Ovary (tissue), 9 donors: ENCODE data around the gene PLCL1. TPM values are rescaled to one million over a fixed set of nuclear protein-coding genes. Genes with fewer than 3 reads are reported as not detected.

ENCODE experiments used
- DNase-seq, 5 donors: peaks; one replicate each; pipeline ENCODE4 v3.0.0-alpha.2; 2019 to 2020
- H3K27ac ChIP-seq, 2 donors: fragments of 200-600 bp; one replicate each; pipeline versions ENCODE4 v1.5.1 to v1.8.0; 2019 to 2022
- H3K27me3 ChIP-seq: fragments of 200-600 bp; one replicate; pipeline ENCODE4 v1.8.0; 2022
- H3K36me3 ChIP-seq: fragments of 200-600 bp; sonication (generic); one replicate; pipeline ENCODE4 v1.5.1; 2019
- H3K4me1 ChIP-seq: one replicate; pipeline ENCODE4 v1.8.1; 2013; ENCODE audit warnings: mild to moderate bottlenecking, moderate library complexity; ENCODE audit not compliant: insufficient read depth
- H3K4me3 ChIP-seq: fragments of 200-600 bp; sonication (generic); one replicate; pipeline ENCODE4 v1.5.1; 2017
- H3K9me3 ChIP-seq, 2 donors: fragments of 200-600 bp in 1 of 2; sonication (generic) in 1 of 2; one replicate each; pipeline versions ENCODE4 v1.5.1 to v1.8.1; 2013 to 2019; ENCODE audit warnings: mild to moderate bottlenecking in 1 of 2, moderate library complexity in 1 of 2
- EP300 ChIP-seq: sonication (generic); formaldehyde crosslinking; IDR thresholded peaks from one replicate; pipeline ENCODE4 v1.6.1; 2017; ENCODE audit warnings: antibody characterized with exemption
- POLR2A ChIP-seq: fragments of 450-650 bp; IDR thresholded peaks from one replicate; pipeline ENCODE4 v1.6.1; 2017; ENCODE audit warnings: antibody characterized with exemption, mild to moderate bottlenecking, moderate library complexity
- WGBS, 3 donors: extraction: QIAGEN DNeasy Blood & Tissue Kit in 1 of 3; methylation state at CpG; one replicate each; pipeline versions ENCODE4 v1.1.5 to v1.1.7; 2013 to 2017; 5-methylcytosine and 5-hydroxymethylcytosine counted together
- intact Hi-C, 4 donors: fragments of 100-400 bp; cut with DNase I; formaldehyde crosslinking; loops; one replicate each; pipeline versions ENCODE4 v1.11.0 to v1.15.1; 2022 to 2023
- polyA plus RNA-seq, 2 donors: library from polyadenylated mRNA; stranded (reverse); fragments of 200-250 nt in 1 of 2; fragments of 350-450 nt in 1 of 2; fragmentation: Illumina TruSeq in 1 of 2; extraction: RNeasy Lipid Tissue Mini Kit (QIAGEN cat#74804) in 1 of 2; gene quantifications; one replicate each; pipeline ENCODE4 v1.2.3, GENCODE V29; 2013 to 2014
- total RNA-seq, 7 donors: library from RNA; depleted of rRNA in 2 of 7; stranded (reverse); fragments of >200 nt in 2 of 7; fragmentation: NEBNext Ultra II Directional in 3 of 7; extraction: Animal tissue kit (Norgen Biotek cat#: 25700) in 3 of 7; gene quantifications; one replicate each; pipeline versions ENCODE4 v1.1.0 to v1.2.4, GENCODE V29; 2016 to 2023
- TF ChIP-seq, protein P1 (sequence below), 3 donors: fragments of 450-650 bp in 2 of 3; fragments of 200-600 bp in 1 of 3; IDR thresholded peaks; one replicate each; pipeline versions ENCODE4 v1.5.1 to v1.8.0; 2016 to 2022; ENCODE audit warnings: antibody characterized with exemption in 3 of 3, mild to moderate bottlenecking in 1 of 3
- donor health status: DM: no; HTN: no; CAD: no; lungs with moderate emphysema.
- donor health status: DM: no; HTN: no; CAD: no.
- donor health status: Bipolar disorder and iron deficiency.
- donor health status: DM: yes; HTN: yes; CAD: no.
- donor health status: DM: no; HTN: no; CAD: no.
- donor health status: DM: yes; HTN: yes; CAD: no.

Gene PLCL1
- total and polyA plus RNA-seq, 9 donors: 8.4 to 17.9 (median 11.1) TPM

DNA sequence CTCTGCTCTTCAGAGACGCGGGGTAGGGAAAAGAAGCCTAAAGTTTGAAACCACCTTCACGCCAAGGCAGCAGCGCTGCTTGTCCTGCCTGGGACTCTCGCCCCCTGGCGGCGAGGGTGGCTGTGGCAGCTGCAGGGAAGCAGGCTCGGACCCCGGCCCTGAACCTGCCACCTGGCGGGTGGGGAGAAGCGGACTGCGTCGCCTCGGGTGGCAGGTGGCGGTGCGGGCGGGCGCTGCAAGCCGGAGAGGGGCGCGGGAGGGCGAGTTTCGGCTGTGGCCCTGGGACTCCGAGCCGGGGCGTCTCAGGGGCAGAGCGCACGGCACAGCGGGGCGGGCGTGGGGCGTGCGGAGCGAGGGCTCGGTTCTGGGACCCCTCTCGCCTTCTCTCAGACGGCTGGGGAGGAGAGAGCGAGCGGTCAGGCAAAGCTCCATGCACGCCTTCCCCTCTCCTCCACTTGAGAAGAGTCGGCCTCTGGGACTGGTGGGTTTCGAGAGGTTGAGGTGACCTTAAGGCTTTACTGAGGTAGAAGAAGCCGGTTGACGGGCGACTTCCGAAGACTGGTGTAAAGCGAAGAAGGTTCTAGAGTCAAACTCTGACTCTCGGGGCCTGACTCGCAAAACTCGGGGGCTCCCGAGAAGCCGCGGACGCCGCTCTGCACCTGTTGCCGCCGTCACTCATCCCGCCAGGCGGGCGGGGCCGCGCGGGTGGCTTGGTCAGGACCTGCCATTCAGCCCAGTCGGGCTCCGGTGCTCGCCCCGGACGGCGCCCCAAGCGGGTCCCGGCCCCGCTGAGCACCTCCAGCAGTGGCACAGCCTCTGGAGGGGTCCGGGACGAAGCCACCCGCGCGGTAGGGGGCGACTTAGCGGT lies 18.1 kb upstream of the PLCL1 start:
- H3K4me3 ChIP-seq: peak overlapping the region; percentile 32
- H3K27ac ChIP-seq: no peak overlapping the region
- no peak for DNase-seq
- no peaks in the 10 kb centered on the region for H3K36me3 ChIP-seq
- H3K9me3 ChIP-seq: no peaks in the 10 kb centered on the region
- H3K4me1 ChIP-seq: peaks cover 5% of the 10 kb centered on the region
- TF ChIP-seq, protein P1, sequence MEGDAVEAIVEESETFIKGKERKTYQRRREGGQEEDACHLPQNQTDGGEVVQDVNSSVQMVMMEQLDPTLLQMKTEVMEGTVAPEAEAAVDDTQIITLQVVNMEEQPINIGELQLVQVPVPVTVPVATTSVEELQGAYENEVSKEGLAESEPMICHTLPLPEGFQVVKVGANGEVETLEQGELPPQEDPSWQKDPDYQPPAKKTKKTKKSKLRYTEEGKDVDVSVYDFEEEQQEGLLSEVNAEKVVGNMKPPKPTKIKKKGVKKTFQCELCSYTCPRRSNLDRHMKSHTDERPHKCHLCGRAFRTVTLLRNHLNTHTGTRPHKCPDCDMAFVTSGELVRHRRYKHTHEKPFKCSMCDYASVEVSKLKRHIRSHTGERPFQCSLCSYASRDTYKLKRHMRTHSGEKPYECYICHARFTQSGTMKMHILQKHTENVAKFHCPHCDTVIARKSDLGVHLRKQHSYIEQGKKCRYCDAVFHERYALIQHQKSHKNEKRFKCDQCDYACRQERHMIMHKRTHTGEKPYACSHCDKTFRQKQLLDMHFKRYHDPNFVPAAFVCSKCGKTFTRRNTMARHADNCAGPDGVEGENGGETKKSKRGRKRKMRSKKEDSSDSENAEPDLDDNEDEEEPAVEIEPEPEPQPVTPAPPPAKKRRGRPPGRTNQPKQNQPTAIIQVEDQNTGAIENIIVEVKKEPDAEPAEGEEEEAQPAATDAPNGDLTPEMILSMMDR (IDR thresholded peaks at IDR 0.05): no peak
- TF ChIP-seq POLR2A: no peak
- TF ChIP-seq EP300: no peak
- no peaks in the 10 kb centered on the region for H3K27me3 ChIP-seq
- WGBS, 3 donors: 5 to 7% (median 6%) methylated on average over 67 to 79 of the region's 79 CpGs
- intact Hi-C loops: no loop called here

DNA sequence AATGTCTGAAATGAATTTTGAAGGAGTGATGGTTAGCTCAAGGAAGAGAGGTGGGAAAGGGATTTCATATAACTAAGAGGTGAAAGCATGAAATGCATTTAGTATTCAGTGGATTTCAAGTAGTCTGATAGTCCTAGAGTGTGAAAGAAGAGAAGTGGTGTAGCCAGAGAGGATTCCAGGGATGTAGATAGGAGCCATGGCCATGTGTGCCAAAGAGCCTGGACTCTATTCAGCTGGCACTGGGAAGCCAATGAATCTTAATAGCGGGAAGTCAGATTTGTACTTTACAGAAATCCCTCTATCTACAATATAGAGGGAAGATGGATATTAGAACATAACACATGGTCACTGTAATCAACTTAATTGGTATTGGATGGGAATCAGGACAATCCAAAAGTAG lies 10.9 kb upstream of the PLCL1 start:
- no peak overlapping the region for H3K4me3 ChIP-seq
- no peaks in the 10 kb centered on the region for H3K27me3 ChIP-seq
- no peaks in the 10 kb centered on the region for H3K9me3 ChIP-seq
- H3K36me3 ChIP-seq: no peaks in the 10 kb centered on the region
- no peak overlapping the region for H3K27ac ChIP-seq
- H3K4me1 ChIP-seq: no peaks in the 10 kb centered on the region
- no peak for DNase-seq
- 59 to 86% (median 73%) methylated on average over 1 of the region's 1 CpG for WGBS, 3 donors
- intact Hi-C loops: no loop called here
- TF ChIP-seq POLR2A (no peak), EP300 (no peak)
- TF ChIP-seq, protein P1 (IDR thresholded peaks at IDR 0.05): no peak

DNA sequence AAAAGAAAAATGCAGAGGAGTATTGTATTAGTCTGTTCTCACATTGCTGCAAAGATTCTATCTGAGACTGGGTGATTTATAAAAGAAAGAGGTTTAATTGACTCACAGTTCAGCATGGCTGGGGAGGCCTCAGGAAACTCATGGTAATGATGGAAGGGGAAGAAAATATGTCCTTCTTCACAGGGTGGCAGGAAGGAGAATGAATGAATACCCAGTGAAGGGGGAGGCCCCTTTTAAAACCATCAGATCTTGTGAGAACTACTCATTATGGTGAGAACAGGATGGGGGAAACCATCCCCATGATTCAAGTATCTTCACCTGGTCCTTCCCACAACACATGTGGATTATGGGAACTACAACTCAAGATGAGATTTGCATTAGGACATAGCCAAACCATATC lies 9.1 kb upstream of the PLCL1 start:
- no peak for DNase-seq
- Histone ChIP-seq H3K9me3 (no peaks in the 10 kb centered on the region), H3K27ac (no peak overlapping the region), H3K27me3 (no peaks in the 10 kb centered on the region), H3K4me3 (no peak overlapping the region), H3K4me1 (no peaks in the 10 kb centered on the region), H3K36me3 (no peaks in the 10 kb centered on the region)
- TF ChIP-seq, protein P1 (IDR thresholded peaks at IDR 0.05): no peak
- TF ChIP-seq POLR2A: no peak
- no peak for TF ChIP-seq EP300
- intact Hi-C loops: no loop called here

DNA sequence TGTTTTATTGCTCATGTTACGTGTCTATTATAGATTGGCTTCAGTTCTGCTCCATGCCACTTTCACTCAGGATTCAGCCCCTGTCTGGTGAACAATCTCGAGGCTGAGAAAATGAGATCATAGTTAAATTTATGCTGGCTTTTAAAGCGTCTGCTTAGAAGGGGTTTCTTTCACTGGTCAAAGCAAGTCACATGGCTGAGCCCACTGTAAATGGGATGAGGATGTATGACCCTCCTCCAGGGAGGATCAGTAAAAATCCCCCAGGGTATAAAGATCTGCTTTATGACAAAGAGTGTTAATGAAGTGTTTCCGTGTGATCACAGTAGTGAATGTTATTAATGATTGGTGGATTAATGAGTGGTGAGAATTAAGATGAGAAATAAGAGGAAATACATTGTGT lies 6.2 kb upstream of the PLCL1 start:
- 71 to 81% (median 72%) methylated on average over 4 of the region's 4 CpGs for WGBS, 3 donors
- TF ChIP-seq EP300: no peak
- TF ChIP-seq, protein P1 (IDR thresholded peaks at IDR 0.05): no peak
- no peak for TF ChIP-seq POLR2A
- no peak for DNase-seq

More for the DNA sequence above, 6.2 kb upstream of the PLCL1 start:
- Histone ChIP-seq H3K4me3 (no peak overlapping the region), H3K36me3 (no peaks in the 10 kb centered on the region), H3K9me3 (no peaks in the 10 kb centered on the region), H3K27ac (no peak overlapping the region), H3K4me1 (no peaks in the 10 kb centered on the region), H3K27me3 (no peaks in the 10 kb centered on the region)
- intact Hi-C loops: no loop called here
